ENCODE measurements around the gene RMI2.

DNA sequence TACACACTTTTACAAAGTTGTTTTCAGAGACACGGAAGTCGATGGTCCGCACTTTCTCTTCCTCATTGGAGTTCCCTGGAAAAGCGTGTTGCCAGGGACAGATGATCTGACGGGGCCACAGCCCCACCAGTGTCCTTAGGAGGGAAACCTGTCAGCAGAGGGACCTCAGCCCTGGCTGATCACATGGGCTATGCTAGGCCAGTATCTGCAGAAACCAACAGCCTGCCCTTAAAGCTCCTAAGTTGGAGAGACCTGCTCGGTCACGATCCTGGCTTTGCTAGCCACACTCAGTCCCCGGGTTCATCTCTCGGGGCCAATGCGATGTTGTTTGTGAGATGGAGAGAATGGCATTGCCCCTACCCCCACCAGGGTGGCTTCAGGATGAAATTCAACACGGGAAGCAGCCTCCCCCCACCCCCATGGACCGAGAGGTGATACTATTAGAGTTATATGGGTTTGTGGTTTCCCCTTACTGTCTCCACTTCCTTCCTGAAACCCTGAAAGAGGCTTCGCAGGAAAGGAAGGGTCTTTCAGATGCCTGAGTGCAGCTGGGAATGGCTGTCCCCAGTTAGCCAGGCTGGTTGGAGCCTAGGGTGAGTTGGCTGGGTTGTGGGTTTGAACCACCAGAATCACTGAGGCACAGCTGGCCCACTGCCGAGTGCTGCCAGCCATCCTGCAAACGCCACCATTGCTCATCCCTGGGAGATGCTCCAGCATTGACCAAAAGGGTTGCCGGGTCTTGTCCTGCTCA, 16.6 kb downstream of the RMI2 start:
- TF ChIP-seq, protein P1, sequence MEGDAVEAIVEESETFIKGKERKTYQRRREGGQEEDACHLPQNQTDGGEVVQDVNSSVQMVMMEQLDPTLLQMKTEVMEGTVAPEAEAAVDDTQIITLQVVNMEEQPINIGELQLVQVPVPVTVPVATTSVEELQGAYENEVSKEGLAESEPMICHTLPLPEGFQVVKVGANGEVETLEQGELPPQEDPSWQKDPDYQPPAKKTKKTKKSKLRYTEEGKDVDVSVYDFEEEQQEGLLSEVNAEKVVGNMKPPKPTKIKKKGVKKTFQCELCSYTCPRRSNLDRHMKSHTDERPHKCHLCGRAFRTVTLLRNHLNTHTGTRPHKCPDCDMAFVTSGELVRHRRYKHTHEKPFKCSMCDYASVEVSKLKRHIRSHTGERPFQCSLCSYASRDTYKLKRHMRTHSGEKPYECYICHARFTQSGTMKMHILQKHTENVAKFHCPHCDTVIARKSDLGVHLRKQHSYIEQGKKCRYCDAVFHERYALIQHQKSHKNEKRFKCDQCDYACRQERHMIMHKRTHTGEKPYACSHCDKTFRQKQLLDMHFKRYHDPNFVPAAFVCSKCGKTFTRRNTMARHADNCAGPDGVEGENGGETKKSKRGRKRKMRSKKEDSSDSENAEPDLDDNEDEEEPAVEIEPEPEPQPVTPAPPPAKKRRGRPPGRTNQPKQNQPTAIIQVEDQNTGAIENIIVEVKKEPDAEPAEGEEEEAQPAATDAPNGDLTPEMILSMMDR (IDR thresholded peaks at IDR 0.05): no peak
- TF ChIP-seq POLR2A (IDR thresholded peaks at IDR 0.05) (no peak), POLR2AphosphoS5 (IDR thresholded peaks at IDR 0.05) (no peak), EP300 (IDR thresholded peaks at IDR 0.05) (no peak)
